Esophagus muscularis mucosa (tissue), 4 donors: ENCODE results near the gene ABCC9. TPM values are rescaled to one million over a fixed set of nuclear protein-coding genes. Genes with fewer than 3 reads are reported as not detected.

Experiments used
- DNase-seq: peaks from one replicate; pipeline ENCODE4 v3.0.0-alpha.2; 2017; ENCODE audit errors: extremely low spot score
- H3K27ac ChIP-seq, 4 donors: fragments of 200-600 bp; sonication (generic); replicated peaks in 1 of 4; 1 replicate in 3 of 4; 2 replicates in 1 of 4; pipeline ENCODE4 v1.5.1; 2016 to 2019; ENCODE audit warnings: mild to moderate bottlenecking in 1 of 4
- H3K27me3 ChIP-seq, 4 donors: fragments of 200-600 bp; sonication (generic); one replicate each; pipeline versions ENCODE4 v1.5.1 to v1.6.0; 2016 to 2019
- H3K36me3 ChIP-seq, 4 donors: fragments of 200-600 bp; sonication (generic); one replicate each; pipeline ENCODE4 v1.5.1; 2016 to 2019
- H3K4me1 ChIP-seq, 4 donors: fragments of 200-600 bp; sonication (generic); one replicate each; pipeline ENCODE4 v1.5.1; 2016 to 2019
- H3K4me3 ChIP-seq, 4 donors: fragments of 200-600 bp; sonication (generic); 1 replicate in 2 of 4; 2 replicates in 2 of 4; pipeline ENCODE4 v1.5.1; 2016 to 2019; ENCODE audit warnings: mild to moderate bottlenecking in 4 of 4, moderate library complexity in 1 of 4
- H3K9me3 ChIP-seq, 4 donors: fragments of 200-600 bp; sonication (generic); 1 replicate in 3 of 4; 2 replicates in 1 of 4; pipeline ENCODE4 v1.5.1; 2016 to 2019
- EP300 ChIP-seq: sonication (generic); formaldehyde crosslinking; IDR thresholded peaks from one replicate; pipeline ENCODE4 v1.6.1; 2017; ENCODE audit warnings: antibody characterized with exemption
- POLR2A ChIP-seq: fragments of 450-650 bp; IDR thresholded peaks from one replicate; pipeline ENCODE4 v1.6.1; 2017; ENCODE audit warnings: antibody characterized with exemption, moderate library complexity, mild to moderate bottlenecking, low read depth
- POLR2AphosphoS5 ChIP-seq, 2 donors: sonication (generic); formaldehyde crosslinking; IDR thresholded peaks; one replicate each; pipeline ENCODE4 v1.6.1; 2017; ENCODE audit warnings: antibody characterized with exemption in 2 of 2
- WGBS: methylation state at CpG from one replicate; pipeline ENCODE4 v1.1.5; 2018; 5-methylcytosine and 5-hydroxymethylcytosine counted together
- intact Hi-C: fragments of 100-400 bp; cut with DNase I; formaldehyde crosslinking; loops from one replicate; pipeline ENCODE4 v1.15.1; 2023
- total RNA-seq, 4 donors: library from RNA; depleted of rRNA; stranded (reverse); fragments of >200 nt; gene quantifications; one replicate each; pipeline versions ENCODE4 v1.1.0 to v1.2.1, GENCODE V29; 2016
- TF ChIP-seq, protein P1 (sequence below), 3 experiments: fragments of 200-600 bp in 2 of 3; fragments of 450-650 bp in 1 of 3; sonication (generic) in 2 of 3; IDR thresholded peaks; one replicate each; pipeline ENCODE4 v1.5.1; 2017 to 2019; ENCODE audit warnings: antibody characterized with exemption in 3 of 3, mild to moderate bottlenecking in 2 of 3, moderate library complexity in 1 of 3

The ABCC9 gene
- total RNA-seq, 4 donors from 2014 or later: 44.1 to 58.6 (median 50.9) TPM

DNA sequence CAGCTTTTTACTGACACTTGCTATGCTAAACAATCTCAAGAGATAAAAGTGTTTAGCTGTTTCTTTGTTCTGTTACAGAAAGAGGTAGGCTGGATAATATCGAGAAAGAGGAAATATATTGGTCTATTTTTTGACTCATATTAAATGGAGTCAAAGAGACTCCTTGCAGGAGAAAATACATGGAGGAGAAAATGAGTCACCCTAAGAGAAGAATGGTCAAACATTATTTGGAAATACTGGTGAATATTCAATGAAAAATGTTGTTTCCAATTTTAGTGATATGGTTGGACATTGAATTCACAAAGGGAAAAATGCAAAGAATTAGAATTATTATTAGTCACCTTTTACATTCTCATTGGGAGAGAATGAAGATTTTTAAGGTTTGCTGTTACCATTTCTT lies 169.9 kb downstream of the ABCC9 start:
- intact Hi-C loops: loop anchor here (5.0 kb wide), 2 partner anchors 56 to 121 kb away; no protein-coding TSS in a partner anchor
- H3K27ac ChIP-seq: peak overlapping the region in 3 of 4 donors; percentile 24 to 92 (median 87)
- H3K9me3 ChIP-seq: no peaks in the 10 kb centered on the region
- DNase-seq: no peak
- peaks cover 11 to 43% (median 32%) of the 10 kb centered on the region in 4 donors for H3K4me1 ChIP-seq
- 37% methylated on average over 1 of the region's 1 CpG for WGBS
- peaks cover 0 to 11% (median 4%) of the 10 kb centered on the region in 4 donors for H3K36me3 ChIP-seq
- peak overlapping the region in 1 of 4 donors; percentile 0 for H3K4me3 ChIP-seq
- TF ChIP-seq EP300: no peak
- no peak for TF ChIP-seq POLR2A
- no peaks in the 10 kb centered on the region for H3K27me3 ChIP-seq

DNA sequence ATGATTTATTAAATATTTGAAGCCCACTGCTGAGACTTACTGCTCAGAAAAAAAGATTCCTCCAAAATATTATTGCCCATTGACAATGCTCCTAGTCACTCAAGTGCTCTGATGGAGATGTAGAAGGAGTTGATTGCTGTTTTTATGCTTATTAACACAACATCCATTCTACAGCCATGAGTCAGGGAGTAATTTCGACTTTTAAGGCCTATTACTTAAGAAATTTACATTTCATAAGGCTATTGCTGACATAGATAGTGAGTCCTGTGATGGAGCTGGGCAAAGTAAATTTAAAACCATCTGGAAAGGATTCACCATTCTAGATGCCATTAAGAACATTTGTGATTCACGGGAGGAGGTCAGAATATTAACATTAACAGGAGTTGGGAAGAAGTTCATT lies 171.9 kb downstream of the ABCC9 start:
- TF ChIP-seq POLR2A (no peak), EP300 (no peak), POLR2AphosphoS5 (IDR thresholded peaks at IDR 0.05) (no peak)
- TF ChIP-seq, protein P1, sequence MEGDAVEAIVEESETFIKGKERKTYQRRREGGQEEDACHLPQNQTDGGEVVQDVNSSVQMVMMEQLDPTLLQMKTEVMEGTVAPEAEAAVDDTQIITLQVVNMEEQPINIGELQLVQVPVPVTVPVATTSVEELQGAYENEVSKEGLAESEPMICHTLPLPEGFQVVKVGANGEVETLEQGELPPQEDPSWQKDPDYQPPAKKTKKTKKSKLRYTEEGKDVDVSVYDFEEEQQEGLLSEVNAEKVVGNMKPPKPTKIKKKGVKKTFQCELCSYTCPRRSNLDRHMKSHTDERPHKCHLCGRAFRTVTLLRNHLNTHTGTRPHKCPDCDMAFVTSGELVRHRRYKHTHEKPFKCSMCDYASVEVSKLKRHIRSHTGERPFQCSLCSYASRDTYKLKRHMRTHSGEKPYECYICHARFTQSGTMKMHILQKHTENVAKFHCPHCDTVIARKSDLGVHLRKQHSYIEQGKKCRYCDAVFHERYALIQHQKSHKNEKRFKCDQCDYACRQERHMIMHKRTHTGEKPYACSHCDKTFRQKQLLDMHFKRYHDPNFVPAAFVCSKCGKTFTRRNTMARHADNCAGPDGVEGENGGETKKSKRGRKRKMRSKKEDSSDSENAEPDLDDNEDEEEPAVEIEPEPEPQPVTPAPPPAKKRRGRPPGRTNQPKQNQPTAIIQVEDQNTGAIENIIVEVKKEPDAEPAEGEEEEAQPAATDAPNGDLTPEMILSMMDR (IDR thresholded peaks at IDR 0.05): no peak
- H3K9me3 ChIP-seq: no peaks in the 10 kb centered on the region
- H3K36me3 ChIP-seq: peaks cover 0 to 26% (median 17%) of the 10 kb centered on the region in 4 donors
- no peak overlapping the region for H3K4me3 ChIP-seq
- intact Hi-C loops: loop anchor here (5.0 kb wide), 1 partner anchor 218 kb away; no protein-coding TSS in a partner anchor
- peaks cover 9 to 31% (median 22%) of the 10 kb centered on the region in 4 donors for H3K4me1 ChIP-seq
- no peak for DNase-seq
- H3K27me3 ChIP-seq: no peaks in the 10 kb centered on the region
- 80% methylated on average over 2 of the region's 2 CpGs for WGBS
- H3K27ac ChIP-seq: peak overlapping the region in 1 of 4 donors; percentile 3

DNA sequence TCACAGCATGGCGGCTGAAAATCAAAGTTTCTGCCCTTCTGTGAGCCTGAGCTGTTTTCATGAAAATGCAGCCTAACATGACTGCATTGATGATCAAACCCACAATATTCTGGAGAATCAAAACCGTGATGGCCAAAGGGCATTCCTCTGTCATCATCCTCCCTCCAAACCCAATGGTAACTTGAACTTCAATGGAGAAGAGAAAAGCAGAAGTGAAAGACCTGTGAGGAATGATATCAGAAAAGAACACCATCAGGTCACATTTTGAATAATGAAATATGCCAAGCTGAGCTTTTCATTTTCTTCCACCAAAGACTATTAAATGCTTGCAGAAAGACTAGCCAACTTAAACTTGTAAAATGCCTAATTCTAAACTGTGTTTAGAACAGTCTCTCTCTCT lies 174.8 kb downstream of the ABCC9 start:
- no peak for TF ChIP-seq POLR2AphosphoS5 (IDR thresholded peaks at IDR 0.05)
- no peak for TF ChIP-seq POLR2A
- TF ChIP-seq EP300: no peak
- TF ChIP-seq, protein P1 (IDR thresholded peaks at IDR 0.05): no peak
- 89% methylated on average over 1 of the region's 2 CpGs for WGBS
- H3K36me3 ChIP-seq: peaks cover 0 to 26% (median 17%) of the 10 kb centered on the region in 4 donors

DNA sequence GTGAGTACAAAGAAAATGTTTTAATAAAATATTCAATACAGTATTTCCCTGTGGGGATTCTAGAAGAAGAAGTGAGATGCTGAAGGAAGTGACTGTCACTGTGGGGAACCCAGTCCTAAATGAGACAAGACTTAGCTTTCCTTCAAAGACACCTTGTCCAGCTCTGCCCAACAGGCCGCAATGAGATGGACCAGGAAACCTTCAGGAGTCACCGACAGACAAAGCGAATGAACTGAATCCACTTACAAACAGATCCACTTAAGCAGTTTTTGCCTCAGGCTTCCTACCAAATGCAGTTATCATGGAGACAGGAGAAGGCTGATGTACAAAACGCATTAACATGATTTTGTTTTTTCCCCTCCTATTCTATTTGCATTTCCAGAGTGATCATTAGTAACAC lies 176.3 kb downstream of the ABCC9 start:
- WGBS: 90% methylated on average over 4 of the region's 4 CpGs
- Histone ChIP-seq H3K27me3 (no peaks in the 10 kb centered on the region), H3K4me3 (no peak overlapping the region), H3K27ac (no peak overlapping the region), H3K36me3 (peaks cover 0 to 25% (median 17%) of the 10 kb centered on the region in 4 donors), H3K9me3 (no peaks in the 10 kb centered on the region), H3K4me1 (no peaks in the 10 kb centered on the region)
- DNase-seq: no peak
- TF ChIP-seq, protein P1 (IDR thresholded peaks at IDR 0.05): no peak
- TF ChIP-seq POLR2A (no peak), EP300 (no peak), POLR2AphosphoS5 (IDR thresholded peaks at IDR 0.05) (no peak)
- intact Hi-C loops: loop anchor here (5.0 kb wide), 1 partner anchor 222 kb away; no protein-coding TSS in a partner anchor

More for the DNA sequence above, 174.8 kb downstream of the ABCC9 start:
- Histone ChIP-seq H3K4me3 (no peak overlapping the region), H3K9me3 (no peaks in the 10 kb centered on the region), H3K4me1 (peaks cover 0 to 10% (median 3%) of the 10 kb centered on the region in 4 donors), H3K27me3 (no peaks in the 10 kb centered on the region), H3K27ac (no peak overlapping the region)
- no peak for DNase-seq
- intact Hi-C loops: loop anchor here (5.0 kb wide), 1 partner anchor 221 kb away; no protein-coding TSS in a partner anchor

DNA sequence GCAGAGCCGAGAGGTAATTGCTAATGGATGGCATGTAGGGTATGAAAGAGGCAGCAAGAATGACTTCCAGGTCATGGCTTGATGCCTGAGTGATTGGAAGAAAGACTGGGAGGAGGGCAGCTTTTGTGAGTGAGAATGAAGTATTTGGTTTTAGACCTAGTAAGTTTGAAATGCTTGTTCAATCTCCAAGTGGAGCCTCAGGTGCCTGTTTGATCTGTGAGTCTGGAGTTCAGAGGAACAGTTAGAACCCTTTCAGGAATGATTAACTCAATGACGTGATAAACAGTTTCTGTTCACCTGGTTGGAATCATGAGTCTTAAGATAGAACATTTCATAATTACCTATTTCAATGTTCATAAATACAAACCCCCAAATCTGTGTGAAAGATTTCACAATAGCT lies 177.2 kb downstream of the ABCC9 start:
- Histone ChIP-seq H3K4me3 (no peak overlapping the region), H3K27ac (no peak overlapping the region), H3K9me3 (no peaks in the 10 kb centered on the region), H3K27me3 (no peaks in the 10 kb centered on the region), H3K4me1 (no peaks in the 10 kb centered on the region), H3K36me3 (peaks cover 0 to 21% (median 17%) of the 10 kb centered on the region in 4 donors)
- intact Hi-C loops: no loop called here
- WGBS: 88% methylated on average over 2 of the region's 2 CpGs
- TF ChIP-seq, protein P1 (IDR thresholded peaks at IDR 0.05): no peak
- TF ChIP-seq POLR2A: no peak
- TF ChIP-seq POLR2AphosphoS5 (IDR thresholded peaks at IDR 0.05): no peak
- no peak for TF ChIP-seq EP300
- DNase-seq: no peak
